OCI-LY1 (cell line): ENCODE results near the gene PCGF5.

Experiments
- EZH2 ChIP-seq: fragments of 200-600 bp; sonication (generic), shearing (Covaris generic); IDR thresholded peaks from 2 replicates; pipeline ENCODE4 v1.8.0; 2017; ENCODE audit warnings: borderline replicate concordance, mixed run types, mild to moderate bottlenecking, antibody characterized with exemption, low read length, moderate library complexity, mixed read lengths
- TF ChIP-seq, protein P1 (sequence below): fragments of 200-600 bp; sonication (generic), shearing (Covaris generic); IDR thresholded peaks from 2 replicates; pipeline ENCODE4 v1.5.1; 2017; ENCODE audit warnings: mild to moderate bottlenecking, antibody characterized with exemption, low read length, moderate library complexity, mixed read lengths

DNA sequence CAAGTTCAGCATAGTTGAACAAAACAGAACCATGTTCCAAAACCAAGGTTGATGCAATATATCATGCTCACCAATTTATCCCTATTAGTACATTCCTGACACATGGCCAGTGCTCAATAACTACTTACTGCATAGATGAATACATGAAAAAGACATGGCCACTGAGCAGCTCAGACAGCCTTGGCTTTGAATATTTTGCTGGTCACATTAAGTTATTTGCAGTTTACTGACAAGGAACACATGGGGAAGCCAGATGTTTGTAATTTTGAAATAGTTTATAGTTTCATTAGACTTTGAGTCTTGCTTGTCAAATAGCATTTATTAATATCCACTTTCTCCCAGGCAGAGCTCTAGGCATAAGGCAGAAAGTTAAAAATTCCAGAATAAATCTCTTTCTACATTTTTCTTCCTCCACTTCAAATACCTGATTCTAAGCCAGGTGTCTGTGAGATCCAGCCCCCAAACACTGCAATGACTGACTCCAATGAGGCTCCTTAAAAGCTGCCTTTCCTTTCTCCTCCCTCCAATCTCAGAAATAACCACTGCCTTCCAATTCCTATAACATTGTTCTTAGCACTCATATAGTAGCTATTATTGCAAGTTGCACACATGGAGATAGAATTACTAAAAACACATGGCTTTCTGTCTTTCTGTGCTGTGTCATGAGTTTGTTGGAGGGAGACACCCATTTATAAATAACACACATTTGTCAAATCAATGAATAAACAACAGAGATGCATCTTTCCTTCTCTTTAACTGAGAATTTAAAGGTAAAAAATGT, 91.3 kb downstream of the PCGF5 start:
- TF ChIP-seq, protein P1, sequence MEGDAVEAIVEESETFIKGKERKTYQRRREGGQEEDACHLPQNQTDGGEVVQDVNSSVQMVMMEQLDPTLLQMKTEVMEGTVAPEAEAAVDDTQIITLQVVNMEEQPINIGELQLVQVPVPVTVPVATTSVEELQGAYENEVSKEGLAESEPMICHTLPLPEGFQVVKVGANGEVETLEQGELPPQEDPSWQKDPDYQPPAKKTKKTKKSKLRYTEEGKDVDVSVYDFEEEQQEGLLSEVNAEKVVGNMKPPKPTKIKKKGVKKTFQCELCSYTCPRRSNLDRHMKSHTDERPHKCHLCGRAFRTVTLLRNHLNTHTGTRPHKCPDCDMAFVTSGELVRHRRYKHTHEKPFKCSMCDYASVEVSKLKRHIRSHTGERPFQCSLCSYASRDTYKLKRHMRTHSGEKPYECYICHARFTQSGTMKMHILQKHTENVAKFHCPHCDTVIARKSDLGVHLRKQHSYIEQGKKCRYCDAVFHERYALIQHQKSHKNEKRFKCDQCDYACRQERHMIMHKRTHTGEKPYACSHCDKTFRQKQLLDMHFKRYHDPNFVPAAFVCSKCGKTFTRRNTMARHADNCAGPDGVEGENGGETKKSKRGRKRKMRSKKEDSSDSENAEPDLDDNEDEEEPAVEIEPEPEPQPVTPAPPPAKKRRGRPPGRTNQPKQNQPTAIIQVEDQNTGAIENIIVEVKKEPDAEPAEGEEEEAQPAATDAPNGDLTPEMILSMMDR = no peak
- TF ChIP-seq EZH2 = no peak
